RPMI8226 (cell line): ENCODE measurements around the gene CFAP99.

Experiments used
- DNase-seq: peaks from one replicate; pipeline ENCODE4 v3.0.0-alpha.2; 2015

CFAP99 gene

GRCh38 chr4:2432004-2432403, 13.2 kb downstream of the CFAP99 start:
- no peak for DNase-seq

- DNase-seq, result no peak
Observed at GRCh38 chr4:2432991-2433530, 14.3 kb downstream of the CFAP99 start.

GRCh38 chr4:2433609-2434350, 15.0 kb downstream of the CFAP99 start:
- no peak for DNase-seq

GRCh38 chr4:2434420-2434819, 15.7 kb downstream of the CFAP99 start:
- no peak for DNase-seq

GRCh38 chr4:2436301-2436700, 17.5 kb downstream of the CFAP99 start:
- DNase-seq, result no peak

- DNase-seq, result no peak
Observed at GRCh38 chr4:2436761-2437474, 18.2 kb downstream of the CFAP99 start.

- DNase-seq, result no peak
Observed at GRCh38 chr4:2437475-2438215, 18.9 kb downstream of the CFAP99 start.

- no peak for DNase-seq
Observed at GRCh38 chr4:2438822-2439718, 20.3 kb downstream of the CFAP99 start.

- DNase-seq, result peak; percentile 84
Observed at GRCh38 chr4:2441393-2442174, 22.8 kb downstream of the CFAP99 start.

GRCh38 chr4:2442175-2442993, 23.6 kb downstream of the CFAP99 start:
- no peak for DNase-seq

- DNase-seq, result no peak
Observed at GRCh38 chr4:2443061-2443730, 24.4 kb downstream of the CFAP99 start.

- no peak for DNase-seq
Observed at GRCh38 chr4:2443956-2444740, 25.4 kb downstream of the CFAP99 start.

- no peak for DNase-seq
Observed at GRCh38 chr4:2445130-2445529, 26.4 kb downstream of the CFAP99 start.

GRCh38 chr4:2445571-2445970, 26.8 kb downstream of the CFAP99 start:
- DNase-seq, result no peak

- no peak for DNase-seq
Observed at GRCh38 chr4:2446656-2447564, 28.2 kb downstream of the CFAP99 start.

- no peak for DNase-seq
Observed at GRCh38 chr4:2448589-2448988, 29.8 kb downstream of the CFAP99 start.

GRCh38 chr4:2449051-2449450, 30.3 kb downstream of the CFAP99 start:
- no peak for DNase-seq
